Loucy (cell line): Measurements from ENCODE around the gene CDH4.

Experiments used
- CTCF ChIP-seq: fragments of 200-600 bp; sonication (generic); conservative IDR thresholded peaks from 2 replicates; pipeline ENCODE4 v1.5.1; 2014; ENCODE audit warnings: mild to moderate bottlenecking, antibody characterized with exemption, low read length
- EZH2phosphoT487 ChIP-seq: fragments of 200-600 bp; IDR thresholded peaks from 2 replicates; pipeline ENCODE4 v1.6.1; 2018; ENCODE audit warnings: antibody characterized with exemption, mild to moderate bottlenecking, moderate library complexity, borderline replicate concordance

GRCh38 chr20:61400499-61400898, 148.4 kb downstream of the CDH4 start:
- no peak for TF ChIP-seq CTCF
- no peak for TF ChIP-seq EZH2phosphoT487
